ENCODE results near the gene MEIS1. TPM values are rescaled to one million over a fixed set of nuclear protein-coding genes. Genes with fewer than 3 reads are reported as not detected.

Gene MEIS1
- total and polyA plus RNA-seq, 2 of the 8 experiments (the other 6 are each of a cell fraction or from before 2014, with no cell fraction given), result 0.17 to 1.2 TPM

GRCh38 chr2:66575625-66576310, 140.8 kb downstream of the MEIS1 start (continued):
- TF ChIP-seq HDAC2 (IDR thresholded peaks at IDR 0.05; ENCODE audit: borderline replicate concordance in 1 of 2, low read depth in 2 of 2, low read length in 2 of 2), result 0 out of 4 replicates have a peak, but pooled peaks of 1 of the 2 experiments have one; percentile 36
- TF ChIP-seq, protein P1, sequence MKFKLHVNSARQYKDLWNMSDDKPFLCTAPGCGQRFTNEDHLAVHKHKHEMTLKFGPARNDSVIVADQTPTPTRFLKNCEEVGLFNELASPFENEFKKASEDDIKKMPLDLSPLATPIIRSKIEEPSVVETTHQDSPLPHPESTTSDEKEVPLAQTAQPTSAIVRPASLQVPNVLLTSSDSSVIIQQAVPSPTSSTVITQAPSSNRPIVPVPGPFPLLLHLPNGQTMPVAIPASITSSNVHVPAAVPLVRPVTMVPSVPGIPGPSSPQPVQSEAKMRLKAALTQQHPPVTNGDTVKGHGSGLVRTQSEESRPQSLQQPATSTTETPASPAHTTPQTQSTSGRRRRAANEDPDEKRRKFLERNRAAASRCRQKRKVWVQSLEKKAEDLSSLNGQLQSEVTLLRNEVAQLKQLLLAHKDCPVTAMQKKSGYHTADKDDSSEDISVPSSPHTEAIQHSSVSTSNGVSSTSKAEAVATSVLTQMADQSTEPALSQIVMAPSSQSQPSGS (IDR thresholded peaks at IDR 0.05; ENCODE audit: low read length), result no peak
- no peak for TF ChIP-seq SIX5 (IDR thresholded peaks at IDR 0.05; ENCODE audit: low read depth, low read length)
- TF ChIP-seq ASH2L (IDR thresholded peaks at IDR 0.05; ENCODE audit: low read length), result peak; percentile 60
- no peak for TF ChIP-seq CHD2 (IDR thresholded peaks at IDR 0.05; ENCODE audit: low read length)
- no peak for TF ChIP-seq BRCA1 (IDR thresholded peaks at IDR 0.05; ENCODE audit: low read depth, low read length)
- TF ChIP-seq SRF (IDR thresholded peaks at IDR 0.05; ENCODE audit: low read depth, low read length), result no peak
- TF ChIP-seq GTF2F1 (IDR thresholded peaks at IDR 0.05; ENCODE audit: borderline replicate concordance, low read depth, low read length), result no peak
- TF ChIP-seq, protein P2, sequence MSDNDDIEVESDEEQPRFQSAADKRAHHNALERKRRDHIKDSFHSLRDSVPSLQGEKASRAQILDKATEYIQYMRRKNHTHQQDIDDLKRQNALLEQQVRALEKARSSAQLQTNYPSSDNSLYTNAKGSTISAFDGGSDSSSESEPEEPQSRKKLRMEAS (IDR thresholded peaks at IDR 0.05), result no peak
- TF ChIP-seq HDAC6 (IDR thresholded peaks at IDR 0.05; ENCODE audit: low read depth, low read length), result no peak
- TF ChIP-seq RNF2 (IDR thresholded peaks at IDR 0.05; ENCODE audit: borderline replicate concordance, low read depth, low read length, missing control alignments, poor library complexity, severe bottlenecking), result peak; percentile 66
- TF ChIP-seq SP2 (IDR thresholded peaks at IDR 0.05; ENCODE audit: low read length), result no peak
- no peak for TF ChIP-seq GABPA (IDR thresholded peaks at IDR 0.05; ENCODE audit: borderline replicate concordance, insufficient read depth, low read length)
- TF ChIP-seq EZH2 (IDR thresholded peaks at IDR 0.05; ENCODE audit: low read depth, low read length, severe bottlenecking), result no peak
- no peak for TF ChIP-seq NANOG (IDR thresholded peaks at IDR 0.05; ENCODE audit: insufficient read depth, low read depth, low read length, poor library complexity, severe bottlenecking)
- no peak for TF ChIP-seq SAP30 (IDR thresholded peaks at IDR 0.05; ENCODE audit: insufficient read depth, insufficient replicate concordance, low read length)
- no peak for TF ChIP-seq JUN (IDR thresholded peaks at IDR 0.05; ENCODE audit: low read depth, low read length)
- peak; percentile 75; the same call in 1 of the 2 replicates for TF ChIP-seq EGR1 (IDR thresholded peaks at IDR 0.05; ENCODE audit: borderline replicate concordance, low read depth, low read length)
- TF ChIP-seq RBBP5 (IDR thresholded peaks at IDR 0.05; ENCODE audit: borderline replicate concordance, low read depth, low read length), result peak; percentile 52; the same call in 1 of the 2 replicates

All from H1 (cell line).